Fibroblast of lung (primary cell): Measurements from ENCODE around the gene SPG11.

Experiments
- CTCF ChIP-seq, 2 donors: IDR thresholded peaks in 1 of 2; conservative IDR thresholded peaks in 1 of 2; 1 replicate in 1 of 2; 2 replicates in 1 of 2; pipeline ENCODE4 v1.5.1; 2011 to 2012; ENCODE audit warnings: low read length in 2 of 2, control low read depth in 1 of 2, inconsistent platforms in 1 of 2, low read depth in 1 of 2, mild to moderate bottlenecking in 1 of 2
- EZH2 ChIP-seq: IDR thresholded peaks from 2 replicates; pipeline ENCODE4 v1.5.1; 2012; ENCODE audit warnings: low read length, control low read depth, mild to moderate bottlenecking; ENCODE audit errors: missing control alignments

- TF ChIP-seq CTCF (conservative IDR thresholded peaks at IDR 0.05 in 1 of 2, IDR thresholded peaks at IDR 0.05 in 1 of 2; ENCODE audit: low read depth in 1 of 2, low read length in 2 of 2), result no peak
- TF ChIP-seq EZH2, result no peak
Observed at GRCh38 chr15:44532689-44533088, 130.8 kb downstream of the SPG11 start.
